HG03159 (cell line): ENCODE measurements around the gene VAV2.

Experiments used
- ATAC-seq: cut with Tn5 transposase; IDR thresholded peaks from one replicate; pipeline ENCODE4 v1.9.1; 2021; ENCODE audit warnings: mild to moderate bottlenecking, moderate library complexity; ENCODE audit not compliant: unreplicated experiment

The VAV2 gene

DNA sequence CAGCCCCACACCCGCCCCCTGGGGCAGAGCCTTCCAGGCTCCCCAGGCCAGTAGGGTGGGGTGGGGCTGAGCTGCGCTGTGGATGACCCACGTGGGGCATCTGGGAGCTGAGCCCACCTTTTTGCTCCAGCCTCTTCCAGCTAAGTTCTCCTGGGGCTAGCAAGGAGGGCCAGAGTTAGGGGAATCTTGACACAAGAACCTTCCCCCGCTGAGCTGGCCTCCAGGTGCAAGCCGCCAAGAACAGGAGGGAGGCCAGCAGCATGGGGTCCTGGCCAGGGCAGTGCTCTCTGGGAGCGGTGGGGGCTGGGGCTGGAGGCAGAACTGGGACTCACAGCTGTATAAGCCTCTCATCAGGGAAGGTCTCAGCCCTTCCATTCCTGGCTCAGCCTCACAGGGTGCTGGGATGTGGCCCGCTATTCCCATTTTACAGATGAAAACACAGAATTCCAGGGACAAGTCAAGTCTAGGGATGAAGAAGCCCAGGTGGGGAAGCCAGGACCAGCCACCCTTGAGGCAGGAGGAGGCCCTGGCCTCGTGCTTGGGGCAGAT, 275.5 kb downstream of the VAV2 start:
- ATAC-seq, result no peak

DNA sequence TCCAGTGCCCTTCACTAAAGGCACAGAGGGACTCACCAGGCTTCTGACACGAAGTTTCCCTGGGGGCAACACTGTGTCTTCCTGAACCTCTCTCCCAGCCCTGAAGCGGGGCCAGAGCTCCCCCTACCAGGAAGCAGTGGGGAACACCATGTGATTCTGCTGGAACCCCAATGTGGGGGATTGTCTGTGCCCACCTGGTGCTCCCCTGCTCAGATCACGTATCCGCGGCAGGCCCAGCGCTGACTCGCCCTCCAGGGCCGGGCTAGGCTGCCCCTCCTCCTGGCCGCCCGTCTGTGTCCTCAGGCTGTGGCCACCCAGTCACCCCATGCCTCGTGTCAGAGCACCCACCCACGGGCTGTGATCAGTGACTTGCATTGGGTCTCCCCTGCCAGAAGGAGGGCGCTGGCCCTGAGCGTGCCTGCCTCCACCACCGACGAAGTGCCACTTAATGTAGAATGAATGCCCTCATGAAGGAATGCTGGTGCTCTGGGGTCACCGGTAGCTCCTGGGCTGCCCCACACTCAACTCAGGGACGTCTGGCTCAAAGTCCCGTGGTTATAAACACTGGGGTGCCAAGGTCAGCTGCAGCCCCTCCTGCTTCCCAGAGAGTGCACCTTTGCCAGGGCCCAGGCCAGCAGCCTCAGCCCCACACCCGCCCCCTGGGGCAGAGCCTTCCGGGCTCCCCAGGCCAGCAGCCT, 276.1 kb downstream of the VAV2 start:
- no peak for ATAC-seq

DNA sequence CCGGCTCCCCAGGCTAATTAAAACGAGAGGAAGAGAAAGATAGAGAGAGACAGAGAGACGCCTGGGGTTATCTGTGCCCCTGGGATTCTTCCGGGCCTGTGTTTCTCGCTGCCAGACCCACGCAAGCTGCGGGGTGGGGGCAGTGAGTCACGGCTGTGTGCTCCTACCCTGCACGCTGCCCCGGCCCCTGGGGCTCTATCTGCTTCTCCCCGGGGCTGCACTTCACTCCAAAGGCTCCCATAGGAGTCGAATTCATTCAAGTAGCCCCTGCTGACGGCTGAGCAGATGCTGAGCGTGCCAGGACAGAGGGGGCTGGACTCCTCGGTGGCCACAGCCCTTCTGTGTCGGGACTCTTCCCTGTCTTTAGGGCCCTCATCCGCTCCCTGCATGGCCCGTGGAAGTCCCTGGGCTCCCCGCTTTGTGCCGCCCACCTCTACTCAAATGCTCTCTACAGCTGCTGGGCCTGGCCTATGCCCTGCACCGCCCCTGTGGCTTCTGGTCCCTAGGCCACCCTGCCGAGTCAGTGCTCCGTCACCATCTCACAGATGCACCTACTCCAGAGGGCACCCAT, 276.7 kb downstream of the VAV2 start:
- ATAC-seq, result no peak

DNA sequence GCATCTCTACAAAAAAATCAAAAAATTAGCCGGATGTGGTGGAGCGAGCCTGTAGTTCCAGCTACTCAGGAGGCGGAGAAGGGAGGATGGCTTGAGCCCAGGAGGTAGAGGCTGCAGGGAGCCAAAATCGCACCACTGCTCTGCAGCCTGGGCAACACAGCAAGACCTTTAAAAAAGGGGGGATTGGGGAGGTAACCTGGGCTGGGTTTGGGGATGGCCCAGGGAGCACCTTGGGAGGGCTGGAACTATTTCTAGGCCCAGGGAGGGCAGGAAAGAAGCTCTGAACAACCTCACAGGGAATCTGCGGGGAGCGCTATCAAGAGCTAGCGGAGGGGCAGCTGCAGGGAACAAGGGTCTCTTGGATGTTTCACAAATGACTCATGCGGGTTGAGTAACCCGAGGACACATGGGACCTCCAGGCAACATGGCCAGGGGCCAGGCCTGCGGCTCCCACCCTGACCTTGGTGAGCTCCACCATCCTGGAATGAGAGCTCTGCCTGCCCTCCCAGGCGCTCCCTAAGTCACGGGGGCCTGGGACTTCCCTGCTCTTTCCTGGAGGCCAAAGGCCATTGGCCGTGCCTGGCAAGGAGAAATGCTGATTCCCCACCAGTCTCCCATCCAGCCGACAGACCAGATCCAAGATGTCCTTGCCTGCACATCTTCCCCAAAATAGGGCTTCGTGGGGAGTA, 277.4 kb downstream of the VAV2 start:
- no peak for ATAC-seq

- ATAC-seq, result no peak
Observed at GRCh38 chr9:133713960-133714495, 278.1 kb downstream of the VAV2 start.

DNA sequence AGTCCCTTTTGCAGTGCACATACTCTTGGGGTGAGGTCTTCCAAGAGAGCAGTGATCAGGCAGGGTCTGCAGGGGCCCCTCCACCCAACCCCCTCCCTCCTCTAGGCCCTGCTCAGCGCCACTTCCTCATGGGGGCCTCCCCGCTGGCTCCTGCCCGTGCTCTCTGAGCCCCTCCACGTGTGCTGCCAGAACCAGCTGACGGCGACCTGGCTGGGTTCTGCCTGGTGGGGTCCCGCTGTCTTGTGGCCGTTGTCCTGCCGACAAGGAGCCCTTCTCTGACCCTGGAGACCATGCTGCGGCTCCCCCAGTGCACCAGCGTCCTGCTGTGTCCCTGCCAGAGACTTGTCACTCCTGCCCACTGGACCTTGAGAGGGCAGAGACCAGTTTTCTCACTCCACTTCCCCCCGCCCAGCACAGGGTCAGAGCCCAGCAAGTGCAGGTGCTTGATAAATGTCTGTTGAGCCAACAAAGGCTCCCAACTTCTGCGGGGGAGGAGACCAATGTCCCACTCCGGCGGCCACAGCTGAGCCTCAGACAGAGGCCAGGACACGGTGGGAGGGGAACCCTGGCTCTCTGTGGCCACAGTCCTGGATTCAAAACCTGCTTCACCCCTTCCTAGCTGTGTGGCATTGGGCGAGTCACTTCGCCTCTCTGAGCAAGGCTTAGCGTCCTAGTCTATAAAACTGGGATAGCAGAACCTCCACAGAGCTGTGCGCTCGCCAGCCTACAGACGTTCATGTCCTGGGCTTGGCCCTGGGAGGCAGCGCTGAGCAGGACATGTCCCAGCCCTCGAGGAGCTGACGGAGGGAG, 278.8 kb downstream of the VAV2 start:
- no peak for ATAC-seq

- ATAC-seq, result no peak
Observed at GRCh38 chr9:133712221-133713100, 279.7 kb downstream of the VAV2 start.
